Adrenal gland (tissue), 5 donors: ENCODE measurements around the gene OR1D5.

Experiments used
- CTCF ChIP-seq, 6 experiments: fragments of 450-650 bp in 4 of 6; fragments of 200-600 bp in 2 of 6; sonication (generic) in 1 of 6; IDR thresholded peaks; 1 replicate in 5 of 6; 2 replicates in 1 of 6; pipeline versions ENCODE4 v1.5.1 to v1.8.0; 2016 to 2021; ENCODE audit warnings: antibody characterized with exemption in 6 of 6, mild to moderate bottlenecking in 2 of 6, moderate library complexity in 1 of 6
- POLR2A ChIP-seq, 2 donors: fragments of 450-650 bp; IDR thresholded peaks; one replicate each; pipeline ENCODE4 v1.6.1; 2017; ENCODE audit warnings: antibody characterized with exemption in 2 of 2, mild to moderate bottlenecking in 2 of 2, moderate library complexity in 1 of 2
- donor health status: DM: no; HTN: no; CAD: no.

DNA sequence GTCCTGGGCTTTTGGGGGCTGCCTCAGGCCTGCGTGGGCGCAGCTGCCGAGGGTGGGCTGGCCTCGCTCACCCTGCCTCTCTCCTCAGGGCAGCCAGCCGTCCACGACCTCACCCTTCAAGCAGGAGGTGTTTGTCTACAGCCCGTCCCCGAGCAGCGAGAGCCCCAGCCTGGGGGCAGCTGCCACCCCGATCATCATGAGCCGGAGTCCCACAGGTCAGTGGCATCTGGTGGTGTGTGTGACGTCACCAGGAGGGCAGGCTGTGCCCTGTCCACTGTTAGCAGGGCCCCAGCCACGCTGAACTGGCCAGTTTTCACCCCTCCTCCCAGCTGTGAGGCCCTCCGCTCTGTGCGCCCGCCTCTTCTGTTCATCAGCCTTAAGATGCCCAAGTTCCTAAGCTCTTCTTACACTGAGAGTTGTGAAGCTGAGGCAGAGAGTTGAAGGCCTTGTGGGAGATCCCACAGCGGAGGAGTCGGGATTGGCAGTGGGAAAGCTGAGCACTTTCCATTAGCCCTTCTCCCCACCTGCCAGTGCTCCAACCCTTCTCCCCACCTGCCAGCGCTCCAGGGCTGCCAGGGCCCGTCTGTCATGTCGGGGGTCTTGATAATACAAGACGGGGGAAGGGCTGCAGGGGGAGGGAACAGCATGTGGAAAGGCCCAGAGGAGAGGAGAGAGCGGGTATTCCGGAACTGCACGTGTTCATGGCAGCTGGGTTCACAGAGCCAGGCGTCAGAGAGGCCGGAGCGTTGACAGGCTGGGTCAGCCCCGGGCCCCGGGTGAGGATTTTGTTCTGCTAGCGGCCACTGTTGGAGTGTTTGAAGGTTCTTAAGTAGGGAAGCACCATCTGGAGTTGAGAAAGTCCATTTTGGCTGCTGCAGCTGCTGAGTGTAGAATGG is 36.3 kb downstream of the OR1D5 start:
- TF ChIP-seq POLR2A (IDR thresholded peaks at IDR 0.05) (no peak), CTCF (IDR thresholded peaks at IDR 0.05) (no peak)
